Measurements from ENCODE around the gene GRAP. TPM values are rescaled to one million over a fixed set of nuclear protein-coding genes. Genes with fewer than 3 reads are reported as not detected.
"Not testable (repeated sequence)": the region's sequence is repeated elsewhere in the genome, so short reads cannot be mapped to it uniquely, and the experiment has no call there.

Gene GRAP
- total RNA-seq (2014; rRNA removed; shearing (Covaris generic)), result 1.3 and 5.2 TPM in 2 replicates

GRCh38 chr17:19046782-19047375 is at the start of gene GRAP:
GRAP (minus strand) TSS chr17:19046957; CDS start chr17:19046926, 31 bp downstream.
- DNase-seq (ENCODE audit: low spot score); in situ Hi-C loops (cut with HindIII; ENCODE audit: low sequenced_read_pairs): not testable (repeated sequence)

GRCh38 chr17:19093684-19094438 is 47.1 kb upstream of the GRAP start:
- in situ Hi-C loops (cut with HindIII; ENCODE audit: low sequenced_read_pairs); DNase-seq (ENCODE audit: low spot score): not testable (repeated sequence)

DNA sequence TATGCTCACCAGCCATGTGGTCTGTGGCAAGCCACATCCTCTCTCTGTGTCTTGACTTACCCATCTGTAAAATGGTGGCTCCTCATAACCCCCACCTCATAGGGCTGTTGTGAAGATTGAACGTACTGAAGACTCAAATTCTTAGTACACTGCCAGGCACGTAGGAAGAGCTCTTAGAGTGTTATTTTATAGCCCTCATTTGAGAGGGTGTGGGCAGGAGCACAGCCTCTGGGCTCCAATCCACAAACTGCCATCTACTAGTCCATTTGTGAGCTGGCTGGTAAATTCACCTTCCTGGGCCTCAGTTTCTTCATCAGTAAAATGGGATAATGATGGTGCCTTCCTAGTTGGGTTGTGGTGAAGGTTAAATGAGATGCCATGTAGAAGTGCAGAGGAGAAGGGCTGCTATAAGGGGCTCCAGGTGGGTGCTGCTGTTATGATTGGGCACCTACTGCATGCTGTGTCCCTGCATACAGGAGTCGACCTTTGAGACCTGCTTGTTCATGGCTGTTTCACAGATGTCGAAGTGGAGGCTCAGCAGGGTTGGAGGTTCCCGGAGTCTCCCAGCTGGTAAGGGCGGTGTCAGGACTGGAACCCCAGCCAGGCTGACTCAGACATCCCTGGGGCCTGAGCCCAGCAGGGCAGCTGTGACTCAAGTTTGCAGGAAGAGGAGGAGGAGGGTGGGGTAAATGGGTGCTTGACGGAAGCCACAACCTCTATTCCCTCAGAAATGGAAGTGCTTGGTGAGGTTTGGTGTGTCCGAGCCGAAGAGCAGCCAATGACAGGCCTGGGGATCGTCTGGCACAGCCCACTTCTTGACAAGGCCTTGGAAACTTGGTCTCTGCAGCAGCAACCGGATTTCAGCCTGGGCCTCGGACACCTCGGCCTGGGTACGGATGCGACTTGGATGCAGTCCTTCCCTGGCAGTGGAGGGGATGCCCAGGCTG is 46.3 kb upstream of the GRAP start:
- DNase-seq (ENCODE audit: low spot score); in situ Hi-C loops (cut with HindIII; ENCODE audit: low sequenced_read_pairs): not testable (repeated sequence)

- in situ Hi-C loops (cut with HindIII; ENCODE audit: low sequenced_read_pairs); DNase-seq (ENCODE audit: low spot score): not testable (repeated sequence)
These were observed 43.5 kb upstream of the GRAP start for GRCh38 chr17:19090058-19090772.

DNA sequence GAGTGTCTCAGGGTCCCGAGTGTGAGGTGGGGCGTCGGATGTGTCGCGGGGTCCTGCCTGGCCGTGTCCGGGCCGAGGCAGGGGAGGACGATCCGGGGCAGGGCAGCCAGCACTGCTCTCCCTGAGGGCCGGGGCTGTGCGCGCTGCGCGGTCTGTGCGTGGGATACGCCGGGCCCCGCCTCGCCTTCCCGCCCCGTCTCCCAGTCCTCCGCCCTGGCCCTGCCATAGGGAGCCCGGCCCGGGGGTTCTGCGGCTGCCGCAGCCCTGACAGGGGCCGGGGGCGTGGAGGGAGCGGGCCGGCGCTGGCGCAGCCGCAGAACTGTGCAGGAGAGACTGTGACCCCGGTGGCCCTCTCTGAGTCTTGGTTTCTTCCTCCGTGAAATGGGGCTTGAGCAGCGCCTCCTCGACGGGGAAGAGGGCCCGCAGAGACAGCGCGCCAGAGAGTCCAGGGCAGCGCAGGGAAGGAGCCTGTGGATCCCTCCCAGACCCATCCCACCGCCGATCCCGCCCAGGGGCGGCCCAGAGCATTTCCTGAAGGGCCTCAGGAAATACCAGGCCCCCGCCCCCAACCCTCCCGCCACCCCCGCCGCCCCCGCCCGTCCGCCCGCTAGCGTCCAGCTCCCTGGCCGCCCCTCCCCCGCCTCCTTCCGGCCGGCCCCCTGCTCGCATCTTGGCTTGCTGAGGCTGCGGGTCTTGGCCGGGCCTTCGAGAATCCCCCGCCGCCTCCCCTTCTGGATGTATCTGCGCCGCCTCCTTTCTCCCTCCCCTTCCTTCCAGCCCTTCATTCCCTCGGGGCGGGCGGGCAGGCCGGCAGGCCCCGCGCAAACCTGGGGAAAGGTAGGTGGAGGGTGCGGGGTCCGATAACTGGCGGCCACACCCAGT is 42.3 kb upstream of the GRAP start:
- DNase-seq (ENCODE audit: low spot score); in situ Hi-C loops (cut with HindIII; ENCODE audit: low sequenced_read_pairs): not testable (repeated sequence)

DNA sequence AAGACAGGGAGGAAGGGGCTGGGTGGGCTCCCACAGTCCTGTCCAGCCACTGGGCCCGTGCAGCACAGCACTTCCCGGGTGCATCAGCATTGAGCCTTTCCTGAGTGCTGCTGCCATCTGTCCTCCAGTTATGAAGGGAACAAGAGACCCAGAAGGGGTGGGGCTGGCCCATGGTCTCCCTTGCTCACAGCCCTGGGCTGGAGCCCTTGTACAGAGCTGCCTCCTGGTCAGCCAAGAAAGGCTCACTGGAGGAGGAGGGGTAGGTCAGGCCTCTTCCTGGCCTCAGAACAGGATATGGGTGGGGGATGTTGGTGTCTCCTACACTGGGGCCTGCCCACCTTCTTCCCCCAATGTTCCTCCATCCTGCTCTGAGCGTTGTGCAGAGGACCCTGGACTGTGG is 30.6 kb upstream of the GRAP start:
- in situ Hi-C loops (cut with HindIII; ENCODE audit: low sequenced_read_pairs); DNase-seq (ENCODE audit: low spot score): not testable (repeated sequence)

DNA sequence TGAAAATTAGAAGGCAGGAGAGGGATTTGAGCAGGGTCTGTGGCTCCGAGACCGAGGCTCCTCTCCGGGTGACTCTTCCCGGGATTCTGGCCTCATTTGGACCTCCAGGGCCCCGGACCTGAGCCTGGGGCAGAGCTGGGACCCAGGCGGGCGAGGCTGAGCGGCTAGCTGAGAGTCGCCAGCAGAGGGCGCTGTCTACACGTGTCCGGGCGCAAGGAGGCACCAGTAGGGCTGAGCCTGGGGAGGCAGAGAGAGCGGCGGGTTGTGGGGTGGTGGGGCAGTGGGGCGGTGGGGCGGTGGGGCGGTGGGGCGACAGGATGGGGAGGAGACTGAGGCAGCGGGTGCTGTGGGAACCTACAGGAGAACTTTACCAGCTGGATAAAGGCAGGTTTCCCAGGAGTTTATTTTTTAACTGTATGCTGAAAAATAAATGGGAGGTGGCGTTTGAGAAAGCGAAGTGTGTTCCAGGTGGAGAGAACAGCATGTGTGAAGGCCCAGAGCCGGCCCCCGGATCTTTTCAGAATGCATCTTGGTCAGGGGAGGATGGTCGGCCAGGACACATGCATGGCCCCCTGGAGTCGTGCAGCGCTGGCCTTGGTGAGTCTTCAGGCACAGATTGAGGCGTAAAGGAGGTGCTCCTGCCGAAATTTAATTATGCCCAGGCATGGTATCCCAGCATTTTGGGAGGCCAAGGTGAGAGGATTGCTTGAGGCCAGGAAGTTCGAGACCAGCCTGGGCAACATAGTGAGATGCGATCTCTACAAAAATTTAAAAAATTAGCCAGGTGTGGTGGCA is 29.8 kb upstream of the GRAP start:
- in situ Hi-C loops (cut with HindIII; ENCODE audit: low sequenced_read_pairs), result not testable (repeated sequence)

DNA sequence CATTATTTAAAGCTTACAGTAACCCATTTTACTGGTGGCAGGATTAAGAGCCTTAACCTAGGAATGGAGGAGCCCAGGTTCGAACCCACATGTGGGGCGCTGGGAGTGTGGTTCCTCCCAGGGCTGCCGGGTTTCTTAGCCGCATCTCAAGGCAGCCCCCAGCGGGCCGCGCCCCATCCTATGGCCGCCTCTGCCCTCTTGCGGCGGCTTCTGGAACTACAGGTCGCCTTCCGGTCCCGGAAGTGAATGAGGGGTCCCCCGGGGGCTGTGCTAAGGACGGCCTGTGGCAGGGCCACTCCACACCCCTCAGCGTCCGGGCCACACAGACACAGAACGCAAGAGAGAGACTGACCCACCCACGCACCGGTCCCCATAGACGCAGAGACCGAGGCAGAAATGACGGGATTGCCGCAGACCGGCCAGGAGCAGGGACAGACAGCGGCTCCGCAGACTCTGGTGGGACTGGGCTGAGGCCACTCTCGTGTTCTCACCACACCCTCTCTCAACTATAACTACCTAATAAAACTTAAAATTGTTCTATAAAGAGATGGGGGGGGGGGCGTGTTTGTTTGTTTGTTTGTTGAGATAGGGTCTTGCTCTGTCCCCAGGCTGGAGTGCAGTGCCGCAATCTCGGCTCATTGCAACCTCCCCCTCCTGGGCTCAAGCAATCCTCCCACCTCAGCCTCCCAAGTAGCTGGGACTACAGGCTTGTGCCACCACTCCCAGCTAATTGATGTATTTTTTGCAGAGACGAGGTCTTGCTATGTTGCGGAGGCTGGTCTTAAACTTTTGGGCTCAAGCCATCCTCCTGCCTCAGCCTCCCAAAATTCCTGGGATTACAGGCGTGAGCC is 23.8 kb upstream of the GRAP start:
- in situ Hi-C loops (cut with HindIII; ENCODE audit: low sequenced_read_pairs); DNase-seq (ENCODE audit: low spot score): not testable (repeated sequence)

More for the DNA sequence above, 29.8 kb upstream of the GRAP start:
- not testable (repeated sequence) for DNase-seq (ENCODE audit: low spot score)

GRCh38 chr17:19064378-19064777 is 17.6 kb upstream of the GRAP start:
- DNase-seq (ENCODE audit: low spot score); in situ Hi-C loops (cut with HindIII; ENCODE audit: low sequenced_read_pairs): not testable (repeated sequence)

GRCh38 chr17:19063326-19063956 is 16.7 kb upstream of the GRAP start:
- in situ Hi-C loops (cut with HindIII; ENCODE audit: low sequenced_read_pairs); DNase-seq (ENCODE audit: low spot score): not testable (repeated sequence)

DNA sequence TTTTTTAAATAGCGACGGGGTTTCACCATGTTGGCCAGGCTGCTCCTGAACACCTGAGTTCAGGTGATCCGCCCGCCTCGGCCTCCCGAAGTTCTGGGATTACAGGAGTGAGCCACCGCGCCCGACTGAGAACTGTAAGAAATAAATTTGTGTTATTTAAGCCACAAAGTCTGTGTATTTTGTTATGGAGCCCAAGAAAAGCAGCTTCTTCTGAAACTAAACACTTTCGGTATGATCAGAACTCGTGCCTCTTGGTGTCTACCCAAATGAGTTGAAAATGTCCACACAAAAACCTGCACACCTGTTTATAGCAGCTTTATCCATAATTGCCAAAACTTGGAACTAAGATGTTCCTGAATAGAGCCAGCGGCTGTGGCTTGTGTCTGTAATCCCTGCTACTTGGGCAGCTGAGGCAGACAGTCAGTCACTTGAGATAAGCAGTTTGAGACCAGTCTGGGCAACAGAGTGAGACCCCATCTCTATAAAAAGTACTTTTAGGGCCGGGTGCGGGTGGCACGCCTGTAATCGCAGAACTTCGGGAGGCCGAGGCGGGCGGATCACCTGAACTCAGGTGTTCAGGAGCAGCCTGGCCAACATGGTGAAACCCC is 16.1 kb upstream of the GRAP start:
- in situ Hi-C loops (cut with HindIII; ENCODE audit: low sequenced_read_pairs), result not testable (repeated sequence)

GRCh38 chr17:19062009-19062717 is 15.4 kb upstream of the GRAP start:
- in situ Hi-C loops (cut with HindIII; ENCODE audit: low sequenced_read_pairs); DNase-seq (ENCODE audit: low spot score): not testable (repeated sequence)

More for the DNA sequence above, 16.1 kb upstream of the GRAP start:
- not testable (repeated sequence) for DNase-seq (ENCODE audit: low spot score)

GRCh38 chr17:19055447-19055846 is 8.7 kb upstream of the GRAP start:
- in situ Hi-C loops (cut with HindIII; ENCODE audit: low sequenced_read_pairs); DNase-seq (ENCODE audit: low spot score): not testable (repeated sequence)

DNA sequence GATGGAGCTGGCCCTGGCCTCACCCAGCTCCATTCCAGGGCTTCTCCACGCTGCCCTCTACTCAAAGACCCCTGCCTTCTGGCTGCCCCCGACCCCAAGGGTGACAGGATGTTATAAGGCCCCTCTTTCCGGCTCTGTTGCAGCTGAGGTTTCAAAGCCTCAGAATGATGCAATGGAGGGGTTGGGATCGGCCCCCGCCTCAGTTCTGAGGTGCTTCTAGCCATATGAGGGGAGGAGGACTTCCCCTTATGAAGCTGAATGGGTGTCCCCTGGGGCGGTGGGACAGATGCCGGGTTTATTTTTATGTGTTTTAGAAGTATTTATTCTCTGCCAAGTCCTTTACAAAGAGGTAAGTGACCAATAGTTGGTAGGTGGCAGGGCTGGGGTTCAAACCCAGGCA is 2.1 kb upstream of the GRAP start:
- in situ Hi-C loops (cut with HindIII; ENCODE audit: low sequenced_read_pairs); DNase-seq (ENCODE audit: low spot score): not testable (repeated sequence)

GRCh38 chr17:19047510-19047909 is 753 bp upstream of the GRAP start:
- DNase-seq (ENCODE audit: low spot score); in situ Hi-C loops (cut with HindIII; ENCODE audit: low sequenced_read_pairs): not testable (repeated sequence)

All from G401 (cell line).